GM18873 (cell line): ENCODE measurements around the gene DENND1A.
"Not testable (repeated sequence)": the region's sequence is repeated elsewhere in the genome, so short reads cannot be mapped to it uniquely, and the experiment has no call there.

ENCODE experiments used
- ATAC-seq: cut with Tn5 transposase; IDR thresholded peaks from one replicate; pipeline ENCODE4 v1.9.1; 2021; ENCODE audit warnings: mild to moderate bottlenecking, moderate library complexity, moderate number of reproducible peaks; ENCODE audit not compliant: unreplicated experiment, low FRiP score

Gene DENND1A

GRCh38 chr9:123407217-123407851 lies 522.6 kb downstream of the DENND1A start:
- ATAC-seq = no peak

DNA sequence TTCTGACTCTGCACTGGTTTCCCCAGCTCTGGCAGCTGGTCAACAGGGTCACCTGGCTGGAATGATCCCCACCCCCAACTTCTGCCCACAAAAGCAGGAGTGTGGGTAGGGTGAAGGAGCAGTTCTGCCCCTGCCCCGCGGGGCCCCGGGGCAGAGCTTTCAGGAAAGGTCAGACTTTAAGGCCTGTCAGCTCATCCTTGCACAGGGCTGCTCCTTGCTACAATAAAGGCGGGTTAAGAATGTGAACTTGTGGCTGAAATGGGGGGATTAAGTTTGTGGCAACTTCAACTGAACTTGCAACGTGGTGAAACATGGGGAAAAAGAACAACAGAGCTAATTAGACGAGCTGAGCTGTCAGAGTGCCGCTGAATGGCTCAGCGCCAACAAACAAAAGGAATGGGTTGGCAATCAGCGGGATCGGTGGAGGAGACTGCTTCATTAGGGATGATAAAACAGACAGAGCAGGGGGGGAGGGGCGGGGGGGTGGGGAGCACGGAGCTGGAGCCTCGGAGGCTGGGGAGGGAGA lies 523.2 kb downstream of the DENND1A start:
- no peak for ATAC-seq

DNA sequence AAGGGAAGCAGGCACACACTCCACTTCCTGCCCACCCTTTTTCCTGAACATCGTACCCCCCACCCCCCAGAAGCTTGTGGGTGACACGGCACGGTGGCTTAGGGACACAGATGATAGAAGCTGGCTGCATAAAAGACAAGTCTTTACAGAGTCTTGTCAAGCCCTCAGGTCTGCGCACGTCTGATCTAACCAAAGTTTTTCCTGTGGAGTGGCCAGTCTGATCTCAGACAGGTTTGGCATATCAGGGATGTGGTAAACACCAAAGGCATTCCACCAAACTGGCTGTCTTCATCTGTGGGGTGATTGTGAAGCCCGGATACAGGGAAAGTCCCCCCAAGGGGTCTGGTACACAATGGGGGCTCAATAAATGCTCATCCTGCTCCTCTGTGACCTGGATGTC lies 523.9 kb downstream of the DENND1A start:
- no peak for ATAC-seq

- ATAC-seq = no peak
Measured at GRCh38 chr9:123402981-123403509, 526.9 kb downstream of the DENND1A start.

GRCh38 chr9:123401879-123402513 lies 527.9 kb downstream of the DENND1A start:
- no peak for ATAC-seq

DNA sequence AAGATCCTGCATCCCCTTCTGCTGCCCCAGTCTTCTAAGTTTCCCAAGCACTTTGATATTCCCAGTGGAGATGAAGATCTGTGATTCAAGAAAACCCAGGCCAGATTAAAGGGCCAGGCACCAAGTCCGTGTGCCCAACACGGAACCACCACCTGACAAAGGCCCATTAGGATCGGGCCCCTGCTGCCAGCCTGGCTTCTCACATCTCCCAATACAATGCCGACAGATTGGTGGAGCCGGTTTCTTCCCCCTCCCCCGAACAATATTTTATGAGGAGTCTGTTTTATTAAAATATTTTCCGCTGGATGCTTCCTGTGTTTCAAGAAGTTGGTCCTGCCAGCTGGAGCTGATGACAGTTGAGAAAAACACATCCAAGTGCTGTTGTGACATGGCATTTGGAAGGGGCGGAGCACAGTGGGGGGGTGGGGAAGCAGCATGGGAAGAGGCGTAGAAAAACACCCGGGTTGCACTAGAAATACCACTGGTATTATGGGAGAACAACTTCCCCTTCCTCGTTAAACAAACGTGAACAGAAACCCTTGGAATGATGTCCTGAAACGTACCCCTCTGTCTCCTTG lies 528.9 kb downstream of the DENND1A start:
- ATAC-seq = no peak

- ATAC-seq = no peak
Measured at GRCh38 chr9:123399803-123400378, 530.0 kb downstream of the DENND1A start.

- not testable (repeated sequence) for ATAC-seq
Measured at GRCh38 chr9:123398938-123399337, 531.0 kb downstream of the DENND1A start.

DNA sequence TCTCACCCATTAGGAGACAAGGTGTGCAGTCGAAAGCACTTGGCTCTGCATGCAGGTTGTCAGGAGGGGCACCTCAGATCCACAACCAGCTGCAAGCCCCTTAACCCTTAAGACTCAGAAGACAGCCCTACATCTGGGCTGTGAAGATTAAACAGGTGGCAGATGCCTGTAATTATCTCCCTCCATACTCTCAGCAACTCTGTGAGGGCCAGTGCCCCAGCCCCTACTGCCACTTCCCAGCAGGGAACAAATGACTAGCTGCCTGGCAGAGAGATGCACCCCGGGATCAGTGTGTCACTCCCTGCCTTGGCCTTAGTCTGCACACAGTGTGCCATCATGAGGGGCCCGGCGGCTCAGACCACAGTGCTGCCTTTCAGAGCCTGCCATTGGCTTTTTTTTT lies 532.0 kb downstream of the DENND1A start:
- no peak for ATAC-seq

- ATAC-seq = no peak
Measured at GRCh38 chr9:123395689-123396511, 534.0 kb downstream of the DENND1A start.

DNA sequence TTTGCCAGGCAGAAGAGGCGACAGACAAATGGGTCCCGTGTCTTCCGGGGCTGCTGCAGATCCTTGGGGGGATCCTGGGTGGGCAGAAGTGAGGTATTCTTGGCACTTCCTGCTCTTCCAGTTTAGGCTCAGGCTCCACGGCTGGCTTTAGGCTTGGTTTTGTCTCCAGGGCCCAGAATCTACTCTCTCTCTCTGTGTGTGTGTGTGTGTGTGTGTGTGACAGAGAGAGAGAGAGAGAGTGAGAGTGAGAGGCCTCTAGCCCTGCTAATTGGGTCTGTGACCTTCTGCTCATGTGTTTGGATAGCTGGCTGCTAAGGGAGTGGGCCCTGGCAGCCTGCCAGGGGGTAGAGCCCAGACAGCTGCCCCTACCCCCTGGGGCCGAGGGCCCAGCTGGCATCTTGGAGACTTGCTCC lies 534.6 kb downstream of the DENND1A start:
- no peak for ATAC-seq

DNA sequence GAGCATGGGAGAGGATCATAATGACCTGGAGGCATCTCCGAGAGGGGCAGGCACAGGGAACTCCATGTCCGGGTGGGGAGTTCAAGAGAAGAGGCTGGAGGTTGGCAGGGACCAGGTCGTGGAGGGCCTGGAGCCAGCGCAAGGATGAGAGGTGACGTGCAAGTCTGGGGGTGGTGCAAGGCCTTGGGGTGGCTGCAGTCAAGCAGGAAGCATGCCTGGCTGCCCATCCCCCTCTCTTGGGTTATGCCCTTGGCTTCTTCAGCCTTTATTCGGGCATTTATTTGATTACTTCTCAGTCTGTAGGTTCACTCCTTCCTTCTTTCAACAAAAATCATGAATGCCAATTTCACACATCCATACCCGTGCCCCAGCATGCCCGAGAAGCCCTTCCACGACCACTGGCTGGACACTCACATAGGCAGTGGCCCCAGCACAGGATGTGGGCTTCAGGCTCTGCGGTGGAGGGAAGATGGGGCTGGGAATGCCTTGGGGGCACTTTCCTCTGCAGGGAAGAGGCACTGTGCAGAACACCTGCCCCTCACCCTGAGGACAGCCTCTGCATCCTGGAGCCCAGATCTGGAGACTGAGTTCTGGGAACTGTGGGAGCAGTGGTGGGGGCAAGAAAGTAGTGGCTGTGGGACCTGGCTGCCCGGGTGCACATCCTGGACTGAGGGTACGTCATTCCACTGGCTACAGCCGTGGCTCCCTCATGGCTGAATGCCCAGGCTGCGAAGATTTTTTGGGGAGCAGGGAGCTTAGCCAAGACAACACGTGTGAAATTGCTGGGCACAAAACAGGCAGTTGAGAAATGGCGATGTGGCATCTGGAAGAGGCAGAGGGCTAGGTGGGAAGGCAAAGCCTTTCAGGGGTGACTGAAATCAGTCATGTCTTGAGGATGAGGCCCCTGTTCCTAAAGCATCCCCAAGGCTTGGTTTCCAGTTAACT lies 535.4 kb downstream of the DENND1A start:
- ATAC-seq = no peak

DNA sequence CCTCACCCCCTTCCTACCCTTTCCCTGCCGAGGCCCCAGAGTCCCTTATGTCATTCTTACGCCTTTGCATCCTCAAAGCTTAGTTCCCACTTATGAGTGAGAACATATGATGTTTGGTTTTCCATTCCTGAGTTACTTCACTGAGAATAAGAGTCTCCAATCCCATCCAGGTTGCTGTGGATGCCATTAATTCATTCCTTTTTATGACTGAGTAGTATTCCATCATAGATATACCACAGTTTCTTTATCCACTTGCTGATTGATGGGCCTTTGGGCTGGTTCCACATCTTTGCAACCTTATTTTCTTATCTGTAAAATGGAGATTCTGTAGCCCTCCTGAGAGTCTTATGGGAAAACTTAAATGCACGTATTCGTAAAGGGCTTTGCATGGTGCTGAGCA lies 537.1 kb downstream of the DENND1A start:
- ATAC-seq = no peak

- ATAC-seq = no peak
Measured at GRCh38 chr9:123391946-123392345, 538.0 kb downstream of the DENND1A start.

DNA sequence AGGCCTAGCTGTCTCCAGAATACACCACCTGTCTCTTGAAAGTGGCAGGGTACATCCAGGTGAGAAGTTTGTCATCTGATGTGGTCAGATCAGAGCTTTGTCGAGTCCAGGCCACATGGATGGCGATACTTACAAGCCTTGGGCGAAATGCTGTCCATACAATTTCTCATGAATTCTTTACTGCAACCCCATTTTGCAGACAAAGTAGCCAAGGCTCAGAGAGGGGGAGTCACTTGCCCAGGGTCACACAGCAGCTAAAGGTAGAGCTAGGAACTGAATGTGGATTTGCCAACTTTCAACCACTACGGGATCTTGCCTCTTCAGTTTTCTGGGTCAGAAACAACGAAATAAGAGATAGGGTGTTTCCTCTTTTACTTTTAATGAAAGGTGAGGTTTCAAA lies 538.7 kb downstream of the DENND1A start:
- no peak for ATAC-seq

GRCh38 chr9:123390337-123391135 lies 539.4 kb downstream of the DENND1A start:
- no peak for ATAC-seq

- ATAC-seq = no peak
Measured at GRCh38 chr9:123389698-123390097, 540.2 kb downstream of the DENND1A start.

DNA sequence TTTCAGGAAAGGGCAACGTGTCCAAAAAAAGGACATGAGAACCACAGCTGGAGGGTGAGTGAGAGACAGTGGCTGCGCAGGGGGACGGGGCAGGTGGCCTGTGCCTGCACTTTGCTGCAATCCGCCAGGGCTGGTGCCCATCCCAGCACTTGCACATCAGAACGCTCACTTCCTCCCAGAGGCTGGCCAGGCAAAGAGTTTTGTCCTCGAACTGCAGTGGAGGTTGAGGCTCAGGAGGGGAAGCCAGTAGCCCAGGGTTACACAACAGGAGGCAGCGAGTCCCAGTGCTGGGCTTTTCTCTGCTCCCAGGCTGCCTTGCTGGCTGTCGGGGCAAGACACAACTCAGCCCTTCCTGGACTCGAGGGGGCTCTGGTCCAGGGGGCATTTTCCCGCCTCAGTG lies 540.9 kb downstream of the DENND1A start:
- no peak for ATAC-seq
